ENCODE measurements around the gene RNF223.

- TF ChIP-seq CTCF (IDR thresholded peaks at IDR 0.05) (no peak), POLR2A (IDR thresholded peaks at IDR 0.05) (no peak)
Observed at GRCh38 chr1:1080951-1081310, 6.8 kb upstream of the RNF223 start.

All from stomach (tissue), 4 donors.